Stimulated activated CD4-positive, alpha-beta T cell treated with anti-CD3 and anti-CD28 coated beads, TNF-alpha, amount 100 ng/mL, for 48 hours (primary cell): ENCODE results near the gene RRP12.
"Not testable (repeated sequence)": the region's sequence is repeated elsewhere in the genome, so short reads cannot be mapped to it uniquely, and the experiment has no call there.

Source experiments
- DNase-seq, 3 donors: peaks; one replicate each; pipeline ENCODE4 v3.0.0-alpha.2; 2020; ENCODE audit warnings: low read depth in 3 of 3

Gene RRP12

DNA sequence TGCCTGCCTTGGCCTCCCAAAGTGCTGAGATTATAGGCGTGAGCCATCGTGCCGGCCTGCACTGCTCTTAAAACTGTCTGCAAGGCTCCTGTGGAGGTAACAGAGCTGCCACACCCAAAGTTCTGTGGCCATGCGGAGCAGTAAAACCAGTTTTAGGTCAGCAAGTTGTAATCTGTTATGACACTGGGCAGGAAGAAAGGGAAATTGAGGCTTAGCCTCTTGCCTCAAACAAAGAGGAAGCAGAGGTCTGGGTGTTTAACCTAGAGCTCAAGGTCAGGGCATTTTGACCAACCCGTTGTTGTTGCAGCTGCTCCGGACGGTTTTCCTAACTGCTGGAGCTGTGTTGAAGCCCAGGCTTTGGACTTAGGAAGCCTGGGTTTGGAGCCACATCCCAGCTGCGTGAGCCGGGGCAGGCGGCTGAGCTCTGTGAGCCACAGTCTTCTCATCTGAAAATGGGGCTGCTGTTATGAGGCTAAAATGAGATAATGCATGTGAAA is 7.4 kb upstream of the RRP12 start:
- DNase-seq: no peak

- no peak for DNase-seq
Measured at GRCh38 chr10:97407952-97408248, 6.8 kb upstream of the RRP12 start.

DNA sequence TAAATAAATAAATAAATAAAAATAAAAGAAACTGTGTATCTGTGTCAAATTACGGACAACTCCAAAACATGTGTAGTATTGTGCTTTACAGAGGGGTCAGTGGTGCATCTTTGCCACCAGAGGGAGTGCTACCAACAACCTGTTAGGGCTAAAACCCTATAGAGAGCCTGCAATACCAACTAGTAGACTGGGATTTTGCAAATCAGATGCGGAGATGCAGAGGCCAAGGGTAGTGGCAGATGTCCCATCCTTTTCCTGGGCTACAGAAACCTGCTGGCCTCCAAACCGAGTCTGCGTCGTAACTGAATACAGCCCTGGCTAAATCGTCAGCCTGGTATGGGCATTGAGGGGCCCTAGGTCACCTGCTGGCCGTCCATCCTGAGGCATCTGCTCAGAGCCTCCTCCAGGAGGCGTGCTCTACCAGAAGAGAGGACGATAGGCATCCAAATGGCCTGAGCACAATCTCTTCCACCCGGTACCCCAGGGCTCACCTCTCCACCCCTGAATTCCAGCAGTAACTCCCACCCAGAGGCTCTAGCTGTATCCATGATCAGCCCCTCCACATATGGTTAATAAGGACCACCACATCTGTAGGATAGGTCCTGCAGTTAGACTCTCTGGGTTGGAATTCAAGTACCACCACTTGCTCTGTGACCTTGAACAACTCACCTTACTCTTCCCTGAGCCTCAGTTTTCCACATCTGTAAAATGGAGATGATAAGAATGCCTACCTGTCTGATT is 6.2 kb upstream of the RRP12 start:
- no peak for DNase-seq

- DNase-seq: not testable (repeated sequence)
Measured at GRCh38 chr10:97406483-97406882, 5.3 kb upstream of the RRP12 start.

DNA sequence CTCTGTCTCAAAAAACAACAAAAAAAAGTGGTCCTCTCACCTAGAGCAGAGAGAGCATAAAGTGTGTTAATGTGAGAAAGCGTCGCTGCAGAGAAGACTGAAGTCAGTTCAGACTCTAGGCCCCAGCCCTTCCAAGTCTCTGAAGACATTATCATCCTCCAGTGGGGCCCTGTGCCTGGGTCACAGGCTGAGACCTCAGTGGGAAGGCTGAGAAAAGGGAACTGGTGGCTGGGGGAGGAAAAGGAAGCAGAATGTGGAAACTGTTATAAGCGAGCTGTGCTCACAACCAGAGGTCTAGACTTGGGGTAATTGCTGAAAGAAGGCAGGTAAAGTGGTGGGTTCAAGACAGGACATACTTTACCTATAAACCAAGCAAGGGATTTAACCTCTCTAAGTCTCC is 4.9 kb upstream of the RRP12 start:
- no peak for DNase-seq

GRCh38 chr10:97404044-97404443 is 2.9 kb upstream of the RRP12 start:
- no peak for DNase-seq

- no peak for DNase-seq
Measured at GRCh38 chr10:97401455-97401919, 347 bp upstream of the RRP12 start.

DNA sequence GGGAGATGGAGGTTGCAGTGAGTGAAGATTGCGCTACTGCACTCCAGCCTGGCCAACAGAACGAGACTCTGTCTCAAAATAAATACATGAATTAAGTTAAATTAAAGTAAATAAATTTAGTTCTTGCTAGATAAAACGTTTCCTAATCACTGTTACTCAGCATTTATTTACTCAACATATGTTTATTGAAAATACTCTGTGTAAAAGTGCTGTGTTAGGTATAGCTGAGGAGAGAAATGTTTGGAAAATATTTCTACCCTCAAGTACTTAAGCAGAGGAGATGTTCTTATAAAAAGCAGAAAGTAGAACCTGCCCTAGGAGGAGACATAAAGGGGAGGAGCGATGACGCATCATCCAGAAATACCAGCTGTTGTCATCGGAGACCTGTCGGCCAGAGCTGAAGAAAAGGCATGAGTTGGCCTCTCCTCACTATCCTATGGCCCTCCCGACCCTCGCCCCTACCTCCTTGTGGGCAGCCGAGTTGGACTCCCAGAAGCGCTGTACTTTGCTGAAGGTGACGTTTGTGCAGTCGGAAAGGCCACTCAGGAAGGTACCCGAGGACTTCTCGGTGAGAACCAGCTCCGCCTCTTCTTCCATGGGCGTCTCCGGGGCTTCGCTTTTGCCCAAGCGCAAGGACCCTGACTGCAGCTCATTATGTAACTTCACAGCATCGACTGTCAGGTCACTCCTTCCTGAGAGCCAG is 1.1 kb downstream of the RRP12 start:
- no peak for DNase-seq

- DNase-seq: no peak
Measured at GRCh38 chr10:97396056-97396455, 5.1 kb downstream of the RRP12 start.

DNA sequence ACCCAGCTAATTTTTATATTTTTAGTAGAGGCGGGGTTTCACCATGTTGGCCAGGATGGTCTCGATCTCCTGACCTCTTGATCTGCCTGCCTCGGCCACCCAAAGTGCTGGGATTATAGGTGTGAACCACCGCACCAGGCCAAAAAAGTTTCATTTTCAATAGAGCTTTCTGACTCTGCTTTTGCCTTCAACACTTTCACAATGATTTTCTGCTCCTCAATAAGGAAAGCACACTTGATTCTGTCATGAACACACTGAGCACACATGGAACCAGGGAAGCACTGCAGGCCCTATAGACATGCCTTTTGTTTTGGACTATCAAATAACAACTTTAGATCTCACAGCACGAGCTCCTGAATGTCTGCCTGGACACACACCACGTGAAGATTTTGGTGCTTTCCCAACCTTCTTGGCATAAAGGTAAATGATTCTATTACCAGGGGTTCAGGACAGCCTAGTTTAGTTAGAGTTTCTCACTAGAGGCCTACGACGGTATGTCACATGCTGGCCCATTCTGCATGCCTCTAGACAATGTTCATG is 8.0 kb downstream of the RRP12 start:
- no peak for DNase-seq

DNA sequence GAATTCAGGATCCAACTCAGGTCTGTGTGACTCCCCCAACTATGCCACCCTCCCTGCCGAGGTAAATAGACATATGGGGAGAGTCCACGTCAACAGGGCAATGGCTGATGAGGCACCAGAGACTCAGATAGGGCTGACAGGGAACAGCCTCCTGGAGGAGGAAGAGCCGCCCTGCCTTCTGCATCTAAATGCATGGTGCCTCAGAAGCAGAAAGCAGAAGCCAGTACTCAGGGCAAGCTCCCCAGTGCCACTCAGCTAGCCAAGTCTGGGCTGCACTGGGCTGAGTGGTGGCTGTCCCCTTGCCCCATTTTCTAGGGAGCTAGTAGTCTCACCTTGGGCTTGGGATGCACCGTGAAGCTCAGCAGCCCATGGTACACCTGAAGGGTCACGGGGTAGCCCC is 11.0 kb downstream of the RRP12 start:
- no peak for DNase-seq

DNA sequence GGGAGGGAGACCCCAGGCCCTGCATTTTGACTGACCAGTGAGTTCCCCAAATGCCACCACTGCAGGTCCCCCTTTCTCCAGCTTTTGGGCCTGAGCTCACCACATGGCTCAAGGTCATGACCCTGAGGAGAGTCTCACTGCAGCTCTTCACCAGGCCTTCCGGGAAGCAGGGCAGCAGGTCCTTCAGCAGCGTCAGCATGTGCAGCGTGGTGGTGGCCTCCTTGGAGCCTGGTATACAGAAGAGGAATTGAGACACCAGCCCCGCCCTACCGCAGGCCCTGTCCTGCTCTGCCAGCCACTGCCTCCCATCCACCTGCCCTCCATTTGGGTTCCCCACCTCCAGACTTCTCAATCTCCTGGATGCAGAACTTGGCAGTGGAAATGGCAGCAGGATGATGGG is 13.0 kb downstream of the RRP12 start:
- DNase-seq: no peak

DNA sequence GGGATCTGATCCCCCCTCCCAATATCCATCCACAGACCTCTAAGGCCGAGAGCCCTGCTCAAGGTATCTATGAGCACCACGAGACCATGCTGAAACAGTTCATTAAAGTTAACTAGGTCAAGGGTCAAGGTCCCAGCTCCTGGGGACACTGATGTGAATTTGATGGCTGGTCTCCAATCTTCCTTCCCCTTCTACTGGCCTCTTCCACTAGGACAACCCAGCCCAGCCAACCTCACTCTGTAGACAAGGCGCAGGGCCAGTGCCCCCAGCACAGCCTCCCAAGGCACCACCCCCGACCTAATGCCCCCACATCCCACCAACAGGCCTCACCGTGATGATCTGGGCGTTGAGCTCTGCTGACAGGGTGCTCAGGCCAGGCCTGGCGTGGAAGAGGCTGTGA is 15.6 kb downstream of the RRP12 start:
- no peak for DNase-seq

DNA sequence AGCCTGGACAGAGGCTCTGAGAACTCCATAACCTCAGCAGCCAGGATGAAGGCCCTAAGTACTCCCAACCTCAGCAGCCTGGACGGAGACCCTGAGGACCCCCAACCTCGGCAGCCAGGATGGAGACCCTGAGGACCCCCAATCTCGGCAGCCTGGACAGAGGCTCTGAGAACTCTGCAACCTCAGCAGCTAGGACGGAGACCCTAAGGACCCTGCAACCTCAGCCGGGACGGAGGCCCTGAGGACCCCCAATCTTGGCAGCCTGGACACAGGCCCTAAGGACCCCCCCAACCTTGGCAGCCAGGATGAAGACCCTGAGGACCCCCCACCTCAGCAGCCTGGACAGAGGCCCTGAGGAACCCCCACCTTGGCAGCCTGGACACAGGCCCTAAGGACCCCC is 16.5 kb downstream of the RRP12 start:
- DNase-seq: no peak

DNA sequence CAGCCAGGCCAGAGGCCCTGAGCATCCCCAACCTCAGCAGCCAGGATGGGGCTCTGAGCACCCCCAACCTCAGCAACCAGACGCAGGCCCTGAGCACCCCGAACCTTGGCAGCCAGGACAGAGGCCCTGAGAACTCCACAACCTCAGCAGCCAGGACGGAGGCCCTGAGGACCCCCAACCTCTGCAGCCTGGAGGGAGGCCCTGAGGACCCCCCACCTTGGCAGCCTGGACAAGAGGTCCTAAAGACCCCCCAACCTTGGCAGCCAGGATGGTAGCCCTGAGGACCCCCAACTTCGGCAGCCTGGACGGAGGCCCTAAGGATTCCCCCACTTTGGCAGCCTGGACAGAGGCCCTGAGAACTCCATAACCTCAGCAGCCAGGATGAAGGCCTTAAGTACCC is 17.0 kb downstream of the RRP12 start:
- DNase-seq: no peak

- DNase-seq: no peak
Measured at GRCh38 chr10:97383159-97383558, 18.0 kb downstream of the RRP12 start.

DNA sequence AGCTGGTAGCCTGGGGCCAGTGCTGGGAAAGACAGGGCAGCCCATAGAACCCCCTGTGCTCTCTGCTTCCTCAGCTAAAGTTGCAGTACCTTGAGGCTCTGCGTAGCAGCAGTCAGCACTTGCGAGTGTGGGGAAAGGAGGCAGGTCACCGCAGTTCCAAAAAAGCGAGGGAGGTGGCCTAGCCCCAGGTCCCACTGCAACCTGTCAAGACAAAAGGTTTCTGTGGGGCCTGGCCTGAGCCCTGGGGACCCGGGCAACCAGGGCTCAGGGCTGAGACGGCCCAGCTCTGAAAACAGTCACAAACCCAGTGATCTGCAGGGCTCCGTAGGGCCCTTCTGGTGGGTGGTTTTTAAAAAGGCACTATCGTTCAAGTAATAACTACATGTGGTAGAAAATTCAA is 19.5 kb downstream of the RRP12 start:
- DNase-seq: no peak

DNA sequence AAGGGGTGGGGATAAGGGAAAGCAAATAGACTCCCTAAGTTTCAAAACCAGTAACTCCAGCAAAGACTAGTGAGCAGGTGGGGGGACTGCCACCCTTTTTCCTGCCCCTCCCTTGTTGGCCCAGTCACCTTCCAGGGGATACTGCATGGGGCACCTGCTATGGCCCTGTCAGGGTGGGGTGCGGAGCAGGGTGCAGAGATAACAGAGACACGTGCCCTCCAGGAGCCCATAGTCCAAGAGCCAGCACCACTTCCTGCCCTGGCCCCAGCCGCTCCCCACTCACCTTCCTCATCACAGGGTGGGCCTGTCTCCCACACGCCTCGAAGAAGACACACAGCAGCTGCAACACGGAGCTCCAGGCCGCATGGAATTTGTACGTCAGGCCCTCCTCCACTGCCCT is 20.6 kb downstream of the RRP12 start:
- DNase-seq: no peak

DNA sequence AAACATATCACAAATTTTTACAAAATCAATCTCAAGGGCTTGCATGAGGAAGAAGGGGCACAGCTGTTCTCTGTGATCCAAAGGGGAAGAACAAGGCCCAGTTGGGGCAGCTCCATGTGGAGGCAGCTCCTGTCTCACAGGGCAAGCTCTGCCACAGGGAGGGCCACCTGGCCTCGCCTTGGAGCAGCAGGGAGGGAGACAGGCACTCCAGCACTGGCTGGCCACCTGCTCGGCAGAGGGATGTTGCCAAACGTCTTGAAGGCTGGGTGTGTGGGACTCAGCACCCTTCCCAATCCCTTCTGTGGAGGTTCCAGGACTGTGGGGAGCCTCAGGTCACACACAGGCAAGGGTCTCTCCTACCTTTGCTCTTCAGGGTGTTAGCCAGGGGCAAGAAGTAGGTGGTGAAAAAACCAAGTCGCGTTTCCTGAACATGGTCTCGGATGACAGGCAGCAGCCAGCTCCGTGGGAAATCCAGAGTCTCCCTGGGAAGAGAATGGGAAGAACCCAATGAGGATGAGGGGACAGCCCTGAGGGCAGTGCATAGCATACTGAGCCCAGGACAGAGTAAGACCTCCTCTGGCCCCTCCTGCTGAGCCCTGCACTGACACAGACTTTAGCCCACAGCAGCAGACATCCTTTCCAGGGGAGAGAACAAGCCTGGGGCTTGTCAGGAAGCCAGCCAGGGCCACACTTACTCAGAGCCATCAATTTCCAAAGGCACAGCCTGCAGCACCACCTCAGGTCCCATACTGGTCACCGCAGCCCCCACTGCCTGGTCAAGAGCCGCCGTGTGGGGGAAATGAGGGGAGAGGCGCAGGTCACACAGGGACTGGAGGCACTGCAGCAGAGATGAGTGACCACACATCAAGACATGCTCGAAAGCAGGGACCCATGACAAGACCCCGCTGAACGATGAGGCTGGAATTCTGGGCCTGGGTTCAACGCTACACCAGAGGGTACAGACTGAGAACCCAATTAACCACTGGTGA is 21.9 kb downstream of the RRP12 start:
- no peak for DNase-seq

DNA sequence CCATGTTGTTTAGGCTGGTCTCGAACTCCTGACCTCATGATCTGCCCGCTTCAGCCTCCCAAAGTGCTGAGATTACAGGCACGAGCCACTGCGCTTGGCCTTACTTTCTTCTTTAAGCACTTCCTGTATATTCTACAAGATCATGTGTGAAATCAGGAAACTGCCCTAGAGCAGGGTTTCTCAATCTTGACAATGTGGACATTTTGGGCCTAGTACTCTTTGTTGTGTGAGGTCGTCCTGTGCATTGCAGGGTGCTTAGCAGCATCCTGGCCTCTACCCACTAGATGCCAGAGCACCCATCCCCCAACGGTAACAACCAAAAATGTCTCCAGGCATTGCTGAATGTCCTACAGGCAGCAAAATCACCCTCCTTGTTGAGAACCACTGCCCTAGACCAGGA is 24.7 kb downstream of the RRP12 start:
- no peak for DNase-seq

- DNase-seq: no peak
Measured at GRCh38 chr10:97373456-97373855, 27.7 kb downstream of the RRP12 start.
